Endothelial cell of umbilical vein (primary cell): Measurements from ENCODE around the gene SLC1A4. TPM values are rescaled to one million over a fixed set of nuclear protein-coding genes. Genes with fewer than 3 reads are reported as not detected.
"Not testable (repeated sequence)": the region's sequence is repeated elsewhere in the genome, so short reads cannot be mapped to it uniquely, and the experiment has no call there.

ENCODE experiments used
- BruUV-seq: library from RNA; stranded (reverse); fragments of 400-500 nt; replicated peaks from 2 replicates; lab custom pipeline; 2021; lab: Mats Ljungman, UMichigan
- CTCF ChIA-PET: fragments of 300-600, 350-600 bp; sonication (Branson Sonifier 250); formaldehyde crosslinking; loops from one replicate; lab custom pipeline; 2021; ENCODE audit warnings: antibody characterized with exemption, inconsistent platforms; lab: Charles Lee
- POLR2A ChIA-PET: fragments of 300-600, 350-600 bp; sonication (Branson Sonifier 250); formaldehyde crosslinking; loops from one replicate; lab custom pipeline; 2021; ENCODE audit warnings: antibody characterized with exemption, inconsistent platforms; lab: Charles Lee
- DNase-seq: peaks from one replicate; pipeline ENCODE4 v3.0.0-alpha.2; 2011; ENCODE audit warnings: low read depth, low spot score
- FAIRE-seq: peaks from 2 replicates; lab custom pipeline; 2011; peaks lifted over from hg19 to GRCh38; lab: Jason Lieb, UNC
- H2AFZ ChIP-seq: 2 replicates; pipeline ENCODE4 v1.6.0; 2012; ENCODE audit warnings: low read depth, low read length, control low read depth, inconsistent platforms
- H3K27ac ChIP-seq: 2 replicates; pipeline ENCODE4 v1.5.1; 2011; ENCODE audit warnings: low read depth, mild to moderate bottlenecking, control low read depth, low read length, moderate library complexity; ENCODE audit not compliant: insufficient read depth
- H3K27me3 ChIP-seq, 2 experiments: 2 replicates each; pipeline versions ENCODE4 v1.6.0 to v1.6.1; 2011; ENCODE audit warnings: low read length in 2 of 2, mixed read lengths in 1 of 2; ENCODE audit not compliant: control insufficient read depth in 2 of 2, insufficient read depth in 2 of 2
- H3K36me3 ChIP-seq, 2 experiments: 2 replicates in 1 of 2; 3 replicates in 1 of 2; pipeline ENCODE4 v1.5.1; 2011; ENCODE audit warnings: low read length in 2 of 2, mild to moderate bottlenecking in 1 of 2, moderate library complexity in 1 of 2; ENCODE audit not compliant: control insufficient read depth in 2 of 2, insufficient read depth in 2 of 2; ENCODE audit errors: extremely low read depth in 1 of 2
- H3K4me1 ChIP-seq: 3 replicates; pipeline ENCODE4 v1.5.1; 2011; ENCODE audit warnings: mild to moderate bottlenecking, low read length; ENCODE audit not compliant: control insufficient read depth, insufficient read depth; ENCODE audit errors: extremely low read depth
- H3K4me2 ChIP-seq: 2 replicates; pipeline ENCODE4 v1.6.1; 2011; ENCODE audit warnings: low read length, control low read depth, mixed read lengths; ENCODE audit not compliant: insufficient read depth
- H3K4me3 ChIP-seq, 3 experiments: fragments of 200-600 bp in 1 of 3; sonication (generic), shearing (Covaris generic) in 1 of 3; replicated peaks in 1 of 3; 2 replicates each; pipeline ENCODE4 v1.5.1; 2011 to 2016; ENCODE audit warnings: control low read depth in 3 of 3, low read length in 3 of 3, mild to moderate bottlenecking in 2 of 3, inconsistent platforms in 1 of 3, low read depth in 1 of 3, moderate library complexity in 1 of 3; ENCODE audit not compliant: insufficient read depth in 1 of 3
- H3K79me2 ChIP-seq: 2 replicates; pipeline ENCODE4 v1.6.0; 2012; ENCODE audit warnings: low read length, inconsistent platforms; ENCODE audit not compliant: control insufficient read depth, insufficient read depth
- H3K9ac ChIP-seq: replicated peaks from 2 replicates; pipeline ENCODE3; 2011; ENCODE audit warnings: low read length, control low read depth; ENCODE audit not compliant: insufficient read depth; ENCODE audit errors: extremely low read depth
- H3K9me1 ChIP-seq: replicated peaks from 3 replicates; pipeline ENCODE4 v1.6.0; 2011; ENCODE audit warnings: mild to moderate bottlenecking, low read length; ENCODE audit not compliant: control insufficient read depth, insufficient read depth; ENCODE audit errors: extremely low read depth
- H3K9me3 ChIP-seq: replicated peaks from 2 replicates; pipeline ENCODE4 v1.5.1; 2012; ENCODE audit warnings: low read length, inconsistent platforms; ENCODE audit not compliant: control insufficient read depth, insufficient read depth
- H4K20me1 ChIP-seq: replicated peaks from 2 replicates; pipeline ENCODE3; 2011; ENCODE audit warnings: mild to moderate bottlenecking, low read length; ENCODE audit not compliant: control insufficient read depth, insufficient read depth; ENCODE audit errors: extremely low read depth
- JUN ChIP-seq: IDR thresholded peaks from 2 replicates; pipeline ENCODE4 v1.6.1; 2011; ENCODE audit warnings: borderline replicate concordance, low read depth; ENCODE audit not compliant: insufficient read length, insufficient read depth
- MYC ChIP-seq: IDR thresholded peaks from one replicate; pipeline ENCODE4 v1.6.1; 2011; ENCODE audit warnings: mild to moderate bottlenecking, low read depth, low read length
- dilution Hi-C: fragments of 300-500 bp; cut with MboI; formaldehyde crosslinking; loops from one replicate; pipeline ENCODE4 v1.15.0; 2019; ENCODE audit warnings: low sequenced_read_pairs; ENCODE audit not compliant: extremely low pct_ligation_motif_present
- intact Hi-C: fragments of 100-400 bp; cut with micrococcal nuclease; formaldehyde crosslinking; loops from one replicate; pipeline ENCODE4 v1.10.0; 2022
- polyA plus RNA-seq, 4 experiments: library from polyadenylated mRNA; depleted of rRNA in 3 of 4; stranded (reverse) in 3 of 4; unstranded in 1 of 4; fragments of >200 nt; gene quantifications; 2 replicates each; pipeline versions ENCODE4 v1.2.1 to v1.2.3, GENCODE V29; 2011 to 2012; ENCODE audit warnings: missing spikeins in 1 of 4
- total RNA-seq: library from RNA; stranded (reverse); gene quantifications from 2 replicates; pipeline ENCODE4 v1.2.3, GENCODE V29; 2021

SLC1A4 gene
- total and polyA plus RNA-seq, 2 donors (not counting 3 experiments of a cell fraction or from before 2014, with no cell fraction given), result 9.9 to 13.9 TPM

DNA sequence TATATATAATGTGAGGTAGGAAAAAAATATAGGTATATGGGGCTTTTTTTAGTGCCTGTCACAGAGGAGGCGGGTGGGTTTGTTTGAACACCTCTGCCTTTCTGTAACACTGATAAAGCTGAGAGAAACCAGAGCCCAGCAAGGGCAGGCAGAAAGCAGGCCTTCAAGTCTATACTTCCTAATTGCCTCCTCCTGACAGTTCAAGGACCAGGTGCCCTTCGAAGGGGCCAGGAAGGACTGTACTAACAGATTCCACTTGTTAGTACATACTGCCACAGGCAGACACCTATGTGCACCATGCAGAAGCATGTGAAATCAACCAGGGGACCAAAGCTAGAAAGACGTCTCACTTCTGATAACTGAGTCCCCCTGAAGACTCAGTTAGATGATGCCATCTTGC is 13.8 kb downstream of the SLC1A4 start:
- no TSS peak for BruUV-seq
- no peaks in the 10 kb centered on the region for H3K9me1 ChIP-seq
- no peak for DNase-seq
- peaks cover 11% of the 10 kb centered on the region for H3K4me1 ChIP-seq
- H4K20me1 ChIP-seq, result no peaks in the 10 kb centered on the region
- no peak overlapping the region for H2AFZ ChIP-seq
- TF ChIP-seq JUN (no peak), MYC (no peak)
- H3K27ac ChIP-seq, result no peak overlapping the region
- no peaks in the 10 kb centered on the region for H3K79me2 ChIP-seq
- intact Hi-C loops (no loop called here), dilution Hi-C loops (no loop called here)
- H3K4me3 ChIP-seq, result no peak overlapping the region
- no peak overlapping the region for H3K4me2 ChIP-seq
- H3K9me3 ChIP-seq, result no peaks in the 10 kb centered on the region
- no peak for FAIRE-seq
- no peak overlapping the region for H3K9ac ChIP-seq
- ChIA-PET POLR2A (no interaction called here), CTCF (interaction anchor here (0.6 kb wide), 1 partner anchor 420 kb away, joined by 4 read pairs; no protein-coding TSS in a partner anchor)
- no peaks in the 10 kb centered on the region for H3K36me3 ChIP-seq
- no peaks in the 10 kb centered on the region for H3K27me3 ChIP-seq

DNA sequence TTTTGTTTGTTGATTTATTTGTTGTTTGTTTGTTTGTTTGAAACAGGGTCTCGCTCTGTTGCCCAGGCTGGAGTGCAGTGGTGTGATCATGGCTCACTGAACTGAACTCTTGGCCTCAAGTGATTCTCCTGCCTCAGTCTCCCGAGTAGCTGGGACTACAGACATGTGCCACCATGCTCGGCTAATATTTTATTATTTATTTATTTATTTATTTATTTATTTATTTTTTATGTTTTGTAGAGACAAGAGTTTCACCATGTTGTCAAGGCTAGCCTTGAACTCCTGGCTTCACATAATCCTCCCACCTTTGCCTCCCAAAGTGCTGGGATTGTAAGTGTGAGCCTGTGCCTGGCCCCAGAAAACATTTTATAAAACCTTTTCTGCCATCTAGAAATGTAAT is 15.0 kb downstream of the SLC1A4 start:
- FAIRE-seq, dilution Hi-C loops: not testable (repeated sequence)

More for the DNA sequence above, 15.0 kb downstream of the SLC1A4 start:
- intact Hi-C loops, H3K9ac ChIP-seq, H3K4me1 ChIP-seq, H3K79me2 ChIP-seq, H3K9me1 ChIP-seq, H3K4me3 ChIP-seq, H3K36me3 ChIP-seq, H2AFZ ChIP-seq, H3K4me2 ChIP-seq, H3K9me3 ChIP-seq, CTCF ChIA-PET, H3K27me3 ChIP-seq, DNase-seq, BruUV-seq, H4K20me1 ChIP-seq, H3K27ac ChIP-seq, POLR2A ChIA-PET: not testable (repeated sequence)
